NT2/D1 (cell line): ENCODE measurements around the gene FBXL20.
"Not testable (repeated sequence)": the region's sequence is repeated elsewhere in the genome, so short reads cannot be mapped to it uniquely, and the experiment has no call there.

Experiments used
- DNase-seq: peaks from one replicate; pipeline ENCODE4 v3.0.0-alpha.2; 2011; ENCODE audit warnings: low read depth, low spot score
- H3K27me3 ChIP-seq: 2 replicates; pipeline ENCODE4 v1.6.0; 2011; ENCODE audit warnings: mild to moderate bottlenecking; ENCODE audit not compliant: insufficient read length, insufficient read depth
- H3K36me3 ChIP-seq: 2 replicates; pipeline ENCODE4 v1.6.1; 2011; ENCODE audit warnings: mild to moderate bottlenecking, low read length, mixed read lengths; ENCODE audit not compliant: insufficient read depth, insufficient read length
- H3K4me1 ChIP-seq: 2 replicates; pipeline ENCODE4 v1.5.1; 2011; ENCODE audit not compliant: insufficient read depth, insufficient read length
- H3K4me3 ChIP-seq: 2 replicates; pipeline ENCODE4 v1.5.1; 2011; ENCODE audit warnings: low read depth; ENCODE audit not compliant: insufficient read length
- H3K9ac ChIP-seq: 2 replicates; pipeline ENCODE4 v1.6.0; 2011; ENCODE audit warnings: low read depth; ENCODE audit not compliant: insufficient read length
- H3K9me3 ChIP-seq: 2 replicates; pipeline ENCODE4 v1.5.1; 2011; ENCODE audit warnings: mild to moderate bottlenecking, low read length; ENCODE audit not compliant: insufficient read depth
- SUZ12 ChIP-seq: IDR thresholded peaks from 2 replicates; pipeline ENCODE4 v1.6.1; 2011; ENCODE audit not compliant: insufficient read length, insufficient read depth; ENCODE audit errors: extremely low read depth
- YY1 ChIP-seq: IDR thresholded peaks from 2 replicates; pipeline ENCODE4 v1.6.1; 2011; ENCODE audit not compliant: insufficient read length, insufficient read depth
- ZNF274 ChIP-seq: IDR thresholded peaks from 2 replicates; pipeline ENCODE4 v1.6.1; 2011; ENCODE audit warnings: mild to moderate bottlenecking, low read depth, low read length

The FBXL20 gene

GRCh38 chr17:39376434-39376833 lies 25.0 kb downstream of the FBXL20 start:
- Histone ChIP-seq H3K36me3 (no peaks in the 10 kb centered on the region), H3K4me1 (peaks cover 5% of the 10 kb centered on the region), H3K4me3 (no peak overlapping the region), H3K9ac (no peak overlapping the region), H3K9me3 (no peaks in the 10 kb centered on the region), H3K27me3 (no peaks in the 10 kb centered on the region)
- DNase-seq = no peak
- TF ChIP-seq YY1 (no peak), SUZ12 (no peak), ZNF274 (no peak)

- H3K27me3 ChIP-seq, DNase-seq, H3K4me3 ChIP-seq: not testable (repeated sequence)
These were observed 33.6 kb downstream of the FBXL20 start for GRCh38 chr17:39367805-39368204.

GRCh38 chr17:39365872-39366271 lies 35.6 kb downstream of the FBXL20 start:
- TF ChIP-seq YY1 (no peak), ZNF274 (no peak), SUZ12 (no peak)
- no peak overlapping the region for H3K9ac ChIP-seq
- DNase-seq = no peak
- H3K9me3 ChIP-seq = no peaks in the 10 kb centered on the region
- H3K4me1 ChIP-seq = no peaks in the 10 kb centered on the region
- H3K36me3 ChIP-seq = no peaks in the 10 kb centered on the region
- no peaks in the 10 kb centered on the region for H3K27me3 ChIP-seq
- H3K4me3 ChIP-seq = no peak overlapping the region

More at GRCh38 chr17:39367805-39368204, 33.6 kb downstream of the FBXL20 start:
- not testable (repeated sequence) for H3K9me3 ChIP-seq, H3K4me1 ChIP-seq, H3K9ac ChIP-seq, H3K36me3 ChIP-seq

GRCh38 chr17:39365242-39365641 lies 36.2 kb downstream of the FBXL20 start:
- Histone ChIP-seq H3K4me1 (no peaks in the 10 kb centered on the region), H3K27me3 (no peaks in the 10 kb centered on the region), H3K9ac (no peak overlapping the region), H3K9me3 (no peaks in the 10 kb centered on the region), H3K36me3 (no peaks in the 10 kb centered on the region), H3K4me3 (no peak overlapping the region)
- no peak for DNase-seq
- TF ChIP-seq SUZ12 = no peak
- TF ChIP-seq YY1 = no peak
- TF ChIP-seq ZNF274 = no peak

GRCh38 chr17:39364236-39365025 lies 37.0 kb downstream of the FBXL20 start:
- TF ChIP-seq YY1 = no peak
- TF ChIP-seq SUZ12 = no peak
- TF ChIP-seq ZNF274 = no peak
- Histone ChIP-seq H3K9me3 (no peaks in the 10 kb centered on the region), H3K36me3 (no peaks in the 10 kb centered on the region), H3K4me3 (no peak overlapping the region), H3K27me3 (no peaks in the 10 kb centered on the region), H3K9ac (no peak overlapping the region), H3K4me1 (no peaks in the 10 kb centered on the region)
- no peak for DNase-seq

GRCh38 chr17:39361064-39361463 lies 40.4 kb downstream of the FBXL20 start:
- Histone ChIP-seq H3K9me3 (no peaks in the 10 kb centered on the region), H3K27me3 (no peaks in the 10 kb centered on the region), H3K36me3 (no peaks in the 10 kb centered on the region), H3K4me3 (no peak overlapping the region), H3K9ac (no peak overlapping the region), H3K4me1 (no peaks in the 10 kb centered on the region)
- no peak for TF ChIP-seq ZNF274
- TF ChIP-seq YY1 = no peak
- no peak for TF ChIP-seq SUZ12
- DNase-seq = no peak

- no peaks in the 10 kb centered on the region for H3K36me3 ChIP-seq
- H3K27me3 ChIP-seq = no peaks in the 10 kb centered on the region
- H3K4me1 ChIP-seq = no peaks in the 10 kb centered on the region
- H3K4me3 ChIP-seq = no peak overlapping the region
- DNase-seq = no peak
- H3K9ac ChIP-seq = no peak overlapping the region
- TF ChIP-seq YY1 (no peak), SUZ12 (no peak), ZNF274 (no peak)
- no peaks in the 10 kb centered on the region for H3K9me3 ChIP-seq
These were observed 40.9 kb downstream of the FBXL20 start for GRCh38 chr17:39360537-39360936.

- H3K9ac ChIP-seq = no peak overlapping the region
- H3K27me3 ChIP-seq = no peaks in the 10 kb centered on the region
- DNase-seq = no peak
- H3K36me3 ChIP-seq = no peaks in the 10 kb centered on the region
- no peaks in the 10 kb centered on the region for H3K4me1 ChIP-seq
- H3K9me3 ChIP-seq = no peaks in the 10 kb centered on the region
- no peak for TF ChIP-seq ZNF274
- no peak for TF ChIP-seq YY1
- TF ChIP-seq SUZ12 = no peak
- H3K4me3 ChIP-seq = no peak overlapping the region
These were observed 41.4 kb downstream of the FBXL20 start for GRCh38 chr17:39359994-39360393.
